ENCODE results near the gene GNB1L. TPM values are rescaled to one million over a fixed set of nuclear protein-coding genes. Genes with fewer than 3 reads are reported as not detected.
"Not testable (repeated sequence)": the region's sequence is repeated elsewhere in the genome, so short reads cannot be mapped to it uniquely, and the experiment has no call there.

GNB1L gene
- total RNA-seq, 1 experiment from 2014 or later = 7.6 TPM

- no peak for DNase-seq (ENCODE audit: low read depth)
Measured at GRCh38 chr22:19843857-19844376, 10.8 kb downstream of the GNB1L start.

GRCh38 chr22:19843107-19843856 lies 11.4 kb downstream of the GNB1L start:
- DNase-seq (ENCODE audit: low read depth) = no peak

GRCh38 chr22:19842393-19843106 lies 12.1 kb downstream of the GNB1L start:
- DNase-seq (ENCODE audit: low read depth) = no peak

- DNase-seq (ENCODE audit: low read depth) = no peak
Measured at GRCh38 chr22:19841641-19842392, 12.9 kb downstream of the GNB1L start.

GRCh38 chr22:19840955-19841640 lies 13.6 kb downstream of the GNB1L start:
- no peak for DNase-seq (ENCODE audit: low read depth)

- no peak for DNase-seq (ENCODE audit: low read depth)
Measured at GRCh38 chr22:19840059-19840458, 14.6 kb downstream of the GNB1L start.

GRCh38 chr22:19837915-19838314 lies 16.8 kb downstream of the GNB1L start:
- no peak for DNase-seq (ENCODE audit: low read depth)

- DNase-seq (ENCODE audit: low read depth) = no peak
Measured at GRCh38 chr22:19836512-19836911, 18.2 kb downstream of the GNB1L start.

- no peak for DNase-seq (ENCODE audit: low read depth)
Measured at GRCh38 chr22:19834599-19834998, 20.1 kb downstream of the GNB1L start.

- DNase-seq (ENCODE audit: low read depth) = not testable (repeated sequence)
Measured at GRCh38 chr22:19833327-19833726, 21.3 kb downstream of the GNB1L start.

- DNase-seq (ENCODE audit: low read depth) = no peak
Measured at GRCh38 chr22:19832476-19833108, 22.1 kb downstream of the GNB1L start.

- DNase-seq (ENCODE audit: low read depth) = not testable (repeated sequence)
Measured at GRCh38 chr22:19831979-19832378, 22.7 kb downstream of the GNB1L start.

- no peak for DNase-seq (ENCODE audit: low read depth)
Measured at GRCh38 chr22:19831016-19831415, 23.7 kb downstream of the GNB1L start.

GRCh38 chr22:19828035-19828401 lies 26.7 kb downstream of the GNB1L start:
- DNase-seq (ENCODE audit: low read depth) = no peak

GRCh38 chr22:19827341-19828034 lies 27.2 kb downstream of the GNB1L start:
- no peak for DNase-seq (ENCODE audit: low read depth)

- no peak for DNase-seq (ENCODE audit: low read depth)
Measured at GRCh38 chr22:19826619-19826950, 28.1 kb downstream of the GNB1L start.

GRCh38 chr22:19825904-19826618 lies 28.6 kb downstream of the GNB1L start:
- no peak for DNase-seq (ENCODE audit: low read depth)

- DNase-seq (ENCODE audit: low read depth) = no peak
Measured at GRCh38 chr22:19824926-19825339, 29.7 kb downstream of the GNB1L start.

GRCh38 chr22:19824212-19824925 lies 30.3 kb downstream of the GNB1L start:
- no peak for DNase-seq (ENCODE audit: low read depth)

- DNase-seq (ENCODE audit: low read depth) = no peak
Measured at GRCh38 chr22:19823902-19824211, 30.8 kb downstream of the GNB1L start.

All from M059J (cell line).